ENCODE data around the gene MED7.

The MED7 gene

DNA sequence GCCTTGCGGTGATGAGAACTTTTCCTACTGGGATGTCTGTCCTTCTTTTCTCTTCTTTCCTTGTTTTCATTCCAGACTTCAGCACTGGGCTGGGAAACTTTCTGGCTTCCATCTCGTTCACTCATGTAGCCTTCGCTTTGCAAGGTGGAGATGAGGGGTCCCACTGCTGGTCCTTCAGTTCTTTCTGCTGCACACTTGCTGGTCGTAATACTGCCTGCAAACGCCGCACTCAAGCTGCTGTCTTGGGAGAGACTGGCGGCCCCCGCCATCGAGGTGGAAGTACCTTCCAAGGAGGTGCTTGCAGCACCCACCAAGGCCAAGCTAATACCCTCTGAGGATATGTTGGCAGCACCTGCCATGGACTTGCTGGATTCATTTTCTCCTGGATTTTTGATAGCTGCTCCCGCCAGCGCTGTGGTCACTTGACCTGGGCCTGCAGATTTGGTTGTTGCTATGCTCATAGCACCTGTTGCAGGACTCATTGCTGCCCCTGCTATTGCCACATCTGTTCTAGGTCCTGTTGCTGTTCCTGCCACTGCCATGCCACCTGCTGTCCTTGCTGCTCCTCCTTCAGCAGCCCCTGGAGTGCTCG, 20.4 kb upstream of the MED7 start:
- DNase-seq = no peak

DNA sequence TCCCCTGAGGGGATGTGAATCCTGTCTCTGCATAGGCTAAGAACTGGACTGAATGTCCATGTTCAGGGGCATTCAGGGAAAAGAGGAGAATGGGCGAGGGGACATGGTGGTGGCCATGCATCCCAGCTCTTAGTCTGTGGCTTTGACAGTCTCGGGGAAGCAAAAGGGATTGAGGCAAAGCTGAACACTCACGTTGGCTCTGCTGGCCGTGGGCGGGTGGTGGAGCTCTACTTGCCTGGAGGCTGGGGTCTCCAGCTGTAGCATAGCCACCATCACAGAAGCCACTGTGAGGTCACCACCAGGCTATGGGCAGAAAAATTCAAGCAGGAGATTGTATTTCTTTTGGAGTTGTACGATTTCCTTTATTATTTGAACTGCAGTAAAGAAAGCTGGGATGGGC, 19.3 kb upstream of the MED7 start:
- DNase-seq = no peak

DNA sequence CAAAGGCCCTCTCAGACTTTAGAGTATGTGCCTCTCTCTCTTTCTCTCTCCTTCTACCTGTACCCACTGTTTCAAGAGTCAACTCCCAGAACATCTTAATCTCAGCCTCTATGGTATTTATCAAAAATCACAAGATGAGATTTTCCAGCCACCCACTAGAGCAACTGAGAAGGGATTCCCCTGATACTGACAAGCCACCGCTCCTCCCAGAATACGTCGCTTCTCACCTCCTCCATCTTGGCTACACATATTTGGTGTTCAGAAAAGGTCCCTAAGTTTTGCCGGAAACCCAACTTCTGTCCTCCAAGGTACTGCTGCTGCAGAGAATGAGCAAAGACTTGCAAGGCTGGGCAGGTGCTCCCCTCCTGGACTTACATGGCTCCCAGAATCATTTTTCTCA, 17.3 kb upstream of the MED7 start:
- DNase-seq = no peak

DNA sequence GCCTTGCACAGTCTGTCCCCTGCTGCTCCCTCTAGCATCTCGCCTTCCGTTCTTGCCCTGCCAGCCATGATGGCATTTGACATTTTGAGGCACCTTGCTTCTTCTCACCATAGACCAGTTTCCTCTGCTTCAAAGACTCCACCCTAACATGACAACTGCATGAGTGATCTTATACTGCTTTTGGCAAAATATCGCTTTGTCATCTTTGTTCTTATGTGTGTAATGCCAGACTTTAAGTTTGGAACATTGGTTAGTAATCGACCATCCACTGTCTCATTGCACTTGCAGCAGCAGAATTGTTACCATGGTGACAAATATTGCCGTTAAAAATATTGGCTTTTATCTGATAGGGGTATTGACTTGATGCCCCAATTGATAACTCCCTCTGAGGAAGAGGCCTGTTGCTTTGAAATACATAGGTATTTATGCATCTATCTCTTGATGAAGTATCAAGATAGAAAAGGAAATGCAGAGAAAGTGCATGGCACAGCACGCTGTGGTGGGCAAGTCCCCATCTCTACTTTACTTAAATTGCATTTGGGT, 16.6 kb upstream of the MED7 start:
- DNase-seq = no peak

DNA sequence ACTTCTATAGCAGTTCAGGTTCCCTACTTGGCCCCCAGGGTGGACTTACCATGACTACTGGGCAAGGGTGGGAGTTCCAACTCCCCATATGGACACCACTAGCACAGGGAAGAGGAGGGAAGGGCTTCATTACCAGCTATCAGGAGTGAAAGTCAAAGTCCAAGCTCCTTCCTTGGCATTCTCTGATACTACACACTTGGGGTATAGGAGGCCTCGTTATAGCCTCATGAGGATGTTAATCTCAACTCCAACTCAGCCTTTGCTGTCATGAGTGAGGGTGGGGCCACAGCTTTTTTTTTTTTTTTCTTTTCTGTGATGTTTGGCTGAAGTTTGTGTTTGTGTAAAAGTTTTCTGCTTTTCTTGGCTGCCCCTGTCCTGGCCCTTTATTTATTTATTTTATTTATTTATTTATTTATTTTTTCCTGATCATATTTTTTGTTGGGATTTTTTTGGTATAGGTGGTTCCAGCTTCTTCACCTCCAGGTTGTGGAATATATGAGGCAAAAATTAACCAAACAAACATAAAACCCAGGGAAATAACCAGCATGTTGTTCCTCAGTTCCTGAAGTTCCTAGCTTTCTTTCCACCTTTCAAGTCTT, 14.7 kb upstream of the MED7 start:
- no peak for DNase-seq

DNA sequence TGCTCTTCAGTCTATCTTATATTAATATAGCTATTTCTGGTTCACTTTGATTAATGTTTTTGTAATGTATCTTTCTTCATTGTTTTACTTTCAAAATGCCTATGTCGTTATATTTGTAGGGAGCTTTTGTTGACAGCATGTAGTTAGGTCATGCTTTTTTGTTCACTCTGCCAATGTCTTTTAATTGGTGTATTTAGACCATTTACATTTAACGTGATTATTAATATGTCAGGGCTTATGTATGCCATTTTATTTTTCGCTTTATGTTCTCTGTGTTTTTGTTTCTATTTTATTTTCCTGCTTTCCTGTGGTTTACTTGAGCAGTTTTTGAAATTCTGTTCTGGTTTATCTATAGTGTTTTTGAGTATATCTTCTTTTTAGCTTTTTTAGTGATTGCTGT, 12.6 kb upstream of the MED7 start:
- DNase-seq = no peak

DNA sequence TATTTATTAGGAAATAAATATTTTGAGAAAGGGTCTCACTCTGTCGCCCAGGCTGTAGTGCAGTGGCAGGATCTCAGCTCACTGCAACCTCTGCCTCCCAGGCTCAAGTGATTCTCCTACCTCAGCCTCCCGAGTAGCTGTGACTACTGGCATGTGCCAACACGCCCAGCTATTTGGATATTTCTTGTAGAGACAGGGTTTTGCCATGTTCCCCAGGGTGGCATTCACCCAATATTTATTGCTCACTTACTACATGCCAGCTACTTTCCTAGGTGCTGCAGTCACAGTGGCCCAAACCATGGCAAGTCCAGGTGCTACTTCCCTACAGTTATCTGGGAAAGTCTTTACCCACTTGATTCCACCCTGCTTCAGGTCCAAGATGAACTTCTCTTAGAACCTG, 8.3 kb upstream of the MED7 start:
- DNase-seq = no peak

DNA sequence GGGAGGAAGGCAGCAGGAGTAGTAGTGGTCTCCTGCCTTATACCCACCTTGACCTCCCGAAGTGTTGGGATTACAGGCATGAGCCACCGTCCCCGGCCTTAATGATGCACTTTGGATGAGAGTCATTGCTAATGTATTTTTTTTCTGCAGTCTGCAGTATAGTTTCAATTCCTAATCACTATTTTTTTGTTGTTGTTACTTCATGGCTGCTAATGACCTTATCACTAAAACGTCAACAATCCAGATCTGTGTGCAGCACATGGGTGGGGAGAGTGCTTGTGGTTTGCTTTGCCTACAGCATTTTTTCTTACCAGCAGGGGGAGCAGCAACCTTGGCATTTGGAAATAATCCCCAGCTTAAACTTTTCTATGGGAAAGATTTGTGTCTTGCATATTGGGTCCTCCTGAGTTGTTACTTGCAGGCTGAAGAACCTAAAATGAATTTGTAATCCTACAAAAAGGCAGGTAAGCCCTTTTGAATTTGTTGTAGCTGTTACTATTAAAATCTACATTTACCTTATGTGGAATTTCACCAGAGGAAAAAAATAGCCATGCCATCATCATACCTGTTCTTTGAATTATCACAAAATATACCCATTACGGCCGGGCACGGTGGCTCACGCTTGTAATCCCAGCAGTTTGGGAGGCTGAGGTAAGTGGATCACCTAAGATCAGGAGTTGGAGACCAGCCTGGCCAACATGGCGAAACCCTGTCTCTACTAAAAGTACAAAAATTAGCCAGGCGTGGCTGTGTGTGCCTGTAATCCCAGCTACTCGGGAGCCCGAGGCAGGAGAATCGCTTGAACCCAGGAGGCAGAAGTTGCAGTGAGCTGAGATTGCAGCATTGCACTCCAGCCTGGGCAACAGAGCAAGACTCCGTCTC, 6.3 kb upstream of the MED7 start:
- DNase-seq = peak; percentile 45

DNA sequence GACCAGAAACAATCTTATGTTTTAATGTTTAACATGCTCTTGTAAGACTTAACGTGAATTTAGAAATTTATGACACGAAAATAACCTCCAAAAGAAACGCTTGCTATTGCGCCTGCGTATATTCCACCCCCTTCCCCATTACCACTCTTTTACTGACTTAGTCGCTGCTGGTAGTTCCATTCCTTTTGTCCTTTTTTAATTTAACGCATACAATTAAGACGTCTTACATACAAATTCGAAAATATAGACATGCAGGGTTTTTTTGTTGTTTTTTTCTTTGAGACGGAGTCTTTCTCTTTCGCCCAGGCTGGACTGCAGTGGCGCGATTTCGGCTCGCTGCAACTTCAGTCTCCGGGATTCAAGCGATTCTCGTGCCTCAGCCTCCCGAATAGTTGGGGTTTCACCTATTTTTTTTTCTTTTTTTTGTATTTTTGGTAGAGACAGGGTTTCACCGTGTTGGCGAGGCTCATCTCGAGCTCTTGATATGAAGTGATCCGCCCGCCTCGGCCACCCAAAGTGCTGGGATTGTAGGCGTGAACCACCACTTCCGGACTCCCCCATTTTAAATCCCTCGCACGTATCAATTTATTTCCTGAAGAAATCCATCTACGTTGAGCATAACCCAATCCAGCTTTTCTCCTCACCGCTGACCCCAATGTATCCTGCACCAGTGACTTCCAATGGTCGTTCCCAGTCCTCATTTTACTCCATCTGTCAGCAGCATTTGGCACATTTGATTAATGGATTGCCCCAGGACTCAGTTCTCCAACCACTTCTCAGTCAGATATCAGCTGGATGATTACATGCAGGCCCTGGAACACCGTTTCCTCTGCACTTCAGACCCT, 684 bp upstream of the MED7 start:
- DNase-seq = peak; percentile 71

DNA sequence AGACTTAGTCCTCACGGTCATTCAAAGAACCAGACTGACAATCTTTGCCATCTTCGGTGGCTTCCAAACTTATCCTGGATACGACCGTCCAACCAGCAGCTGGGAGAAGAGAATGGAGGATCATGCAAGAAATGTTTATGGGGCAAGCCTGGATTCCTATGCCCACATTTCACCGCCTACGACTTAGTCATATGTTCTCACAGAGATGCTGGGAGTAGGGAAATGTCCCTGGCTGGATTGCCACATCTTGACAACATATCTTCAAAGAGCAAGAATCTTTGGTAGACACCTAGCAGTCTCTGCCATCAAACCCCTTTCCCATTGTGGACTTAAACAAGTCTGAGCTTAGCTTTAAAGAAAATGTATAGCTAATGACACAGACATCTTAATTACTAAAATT, 5.0 kb downstream of the MED7 start:
- DNase-seq = no peak

DNA sequence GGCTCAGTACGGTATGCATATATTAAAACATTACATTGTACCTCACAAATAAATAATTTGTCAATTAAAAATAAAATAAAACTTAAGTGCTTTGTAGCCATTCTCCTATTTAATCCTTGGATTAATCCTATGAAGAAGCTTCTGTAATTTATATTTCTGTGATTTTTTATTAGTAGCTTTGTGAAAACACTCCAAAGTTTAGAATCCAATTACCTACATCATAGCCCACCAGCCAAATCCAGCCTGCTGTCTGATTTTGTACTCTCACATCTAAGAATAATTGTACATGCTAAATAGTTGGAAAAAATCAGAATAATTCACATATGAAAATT, 10.4 kb downstream of the MED7 start:
- no peak for DNase-seq

DNA sequence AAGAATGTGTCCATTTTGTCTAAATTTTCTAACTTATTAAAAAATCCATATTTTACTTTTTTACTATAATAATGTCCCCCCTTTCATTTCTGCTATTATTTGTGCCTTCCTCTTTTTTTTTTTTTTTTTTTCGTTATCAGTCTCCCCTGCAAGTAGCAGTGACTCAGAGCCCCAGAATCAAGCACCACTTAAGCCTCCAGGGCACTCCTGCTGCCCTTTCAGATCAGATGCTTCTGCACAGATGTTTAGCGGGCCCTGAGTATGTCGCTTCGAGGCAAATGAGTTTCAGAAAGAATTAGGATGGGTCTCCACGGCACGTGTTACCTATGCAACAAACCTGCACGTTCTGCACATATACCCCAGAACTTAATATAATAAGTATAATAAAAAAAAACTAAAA, 11.7 kb downstream of the MED7 start:
- no peak for DNase-seq

DNA sequence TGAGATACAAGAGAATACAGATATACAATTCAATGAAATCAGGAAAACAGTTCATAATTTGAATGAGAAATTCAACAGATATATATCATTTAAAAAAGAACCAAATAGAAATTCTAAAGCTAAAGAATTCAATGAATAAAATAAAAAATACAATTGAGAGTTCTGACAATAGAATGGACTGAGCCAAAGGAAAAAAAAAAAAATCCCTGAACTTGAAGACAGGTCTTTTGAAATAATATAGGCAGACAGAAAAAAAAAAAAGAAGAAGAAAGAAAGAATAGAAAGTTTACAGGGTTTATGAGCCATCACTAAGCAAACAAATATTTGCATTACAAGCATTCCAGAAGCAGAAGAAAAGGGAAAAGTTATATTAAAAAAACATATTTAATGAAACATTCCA, 21.0 kb downstream of the MED7 start:
- no peak for DNase-seq

DNA sequence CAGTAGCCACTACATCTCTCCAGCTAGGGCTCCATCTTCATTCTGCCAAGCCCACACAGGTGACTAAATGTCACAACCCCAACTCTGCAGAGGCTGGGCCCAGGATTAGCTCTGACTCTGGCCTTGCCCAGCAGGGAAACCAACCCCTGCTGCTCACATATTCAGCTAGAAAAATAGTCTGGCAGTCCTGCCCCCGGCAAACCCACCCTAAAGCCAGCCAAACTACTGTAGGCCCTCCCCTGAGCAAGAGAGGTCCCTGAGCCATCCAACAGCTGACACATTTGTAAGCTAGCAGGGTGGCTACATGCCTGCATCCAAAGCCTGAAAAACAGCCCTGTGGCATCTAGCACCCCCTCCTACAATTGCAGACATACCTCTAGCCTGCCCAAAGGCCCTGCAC, 22.6 kb downstream of the MED7 start:
- no peak for DNase-seq

DNA sequence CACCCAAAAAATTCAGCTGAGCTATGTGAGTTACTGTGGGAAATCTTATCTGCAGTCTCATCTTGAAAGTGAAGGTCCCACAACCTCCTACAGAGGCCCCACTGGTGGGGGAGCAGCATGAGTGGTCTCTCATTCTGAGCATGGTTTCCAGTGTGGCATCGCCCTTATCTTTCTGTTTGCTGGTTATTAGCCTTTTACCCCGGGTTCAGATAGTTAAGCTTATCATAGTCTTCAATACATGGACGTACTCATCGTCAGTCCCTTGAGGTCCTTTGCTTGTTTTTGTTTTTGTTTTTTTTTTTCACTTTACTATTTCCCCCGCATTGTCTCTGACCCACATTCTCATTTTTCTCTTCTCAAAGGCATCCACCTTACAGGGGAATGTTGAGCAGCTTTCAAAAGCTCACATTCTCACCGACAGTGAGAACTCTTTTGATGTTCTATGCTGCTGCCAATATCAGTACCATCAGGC, 26.1 kb downstream of the MED7 start:
- DNase-seq = no peak

DNA sequence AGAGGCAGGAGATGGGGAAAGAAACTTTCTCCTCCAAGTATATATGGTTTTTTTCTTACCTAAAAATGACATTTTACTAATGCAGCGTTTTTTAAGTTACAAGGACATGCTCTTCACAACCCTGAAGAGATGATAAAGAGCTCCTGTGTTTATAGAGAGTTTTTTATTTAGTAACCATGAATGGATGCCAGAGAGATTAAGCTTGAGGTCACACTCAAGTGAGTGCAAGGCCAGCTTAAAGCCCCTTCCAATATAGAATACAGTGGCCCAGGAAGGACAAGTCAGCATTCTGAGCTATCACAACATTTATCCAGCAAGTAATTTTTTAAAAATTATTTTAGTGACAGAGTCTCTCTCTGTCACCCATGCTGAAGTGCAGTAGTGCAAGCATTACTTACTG, 27.2 kb downstream of the MED7 start:
- no peak for DNase-seq

DNA sequence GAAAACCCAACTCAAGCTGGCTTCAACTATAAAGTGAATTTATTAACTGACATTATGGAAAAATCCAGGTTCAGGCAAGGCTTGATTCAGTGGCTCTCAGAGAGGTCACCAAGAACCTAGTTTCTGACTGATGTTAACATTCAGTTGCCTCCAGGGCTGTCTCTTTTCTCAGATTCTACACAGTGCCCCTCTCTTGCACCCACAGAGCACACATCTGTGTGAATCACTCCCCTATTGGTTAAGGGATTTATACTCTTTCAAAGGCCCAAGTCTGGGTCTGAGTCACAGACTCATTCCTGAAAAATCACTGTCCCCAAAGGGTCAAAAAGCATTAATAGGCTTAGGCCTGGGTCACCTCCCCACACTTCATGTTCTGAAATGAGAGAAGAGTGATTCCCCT, 27.7 kb downstream of the MED7 start:
- DNase-seq = no peak

DNA sequence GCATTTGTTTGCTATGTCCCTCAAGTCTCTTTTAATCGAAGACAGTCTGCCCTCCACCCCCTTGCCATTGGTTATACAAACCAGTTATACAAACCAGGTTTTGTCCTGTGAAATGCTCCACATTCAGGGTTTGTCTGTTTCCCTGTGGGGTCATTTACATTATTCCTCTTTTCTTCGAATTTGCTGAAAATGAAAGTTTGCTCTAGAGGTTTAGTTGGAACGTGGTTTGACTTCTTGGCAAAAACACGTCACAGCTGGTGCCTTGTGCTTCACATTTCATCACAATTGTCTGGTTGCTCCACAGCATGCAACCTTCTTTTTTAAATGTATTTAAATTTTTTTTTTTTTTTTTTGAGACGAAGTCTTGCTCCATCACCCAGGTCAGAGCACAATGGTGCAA, 29.7 kb downstream of the MED7 start:
- no peak for DNase-seq

DNA sequence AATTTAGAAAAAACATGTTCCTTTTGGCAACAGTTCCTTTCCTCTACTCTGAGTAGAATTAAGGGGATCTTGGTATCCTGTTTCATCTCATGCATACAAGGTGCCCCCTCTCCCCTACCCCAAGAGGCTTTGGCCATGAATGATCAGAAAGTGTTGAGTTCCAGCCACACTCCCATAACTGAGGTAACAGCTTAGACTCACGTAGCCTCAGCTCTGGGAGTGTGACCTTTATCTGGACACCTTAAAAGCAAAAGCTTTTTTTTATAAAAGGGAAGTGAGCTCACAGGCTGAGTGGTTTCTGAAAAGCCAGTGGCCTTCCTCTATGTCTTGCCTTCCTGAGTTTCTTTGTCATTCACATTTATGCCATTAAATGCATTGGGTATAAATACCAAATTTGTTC, 32.9 kb downstream of the MED7 start:
- DNase-seq = no peak

DNA sequence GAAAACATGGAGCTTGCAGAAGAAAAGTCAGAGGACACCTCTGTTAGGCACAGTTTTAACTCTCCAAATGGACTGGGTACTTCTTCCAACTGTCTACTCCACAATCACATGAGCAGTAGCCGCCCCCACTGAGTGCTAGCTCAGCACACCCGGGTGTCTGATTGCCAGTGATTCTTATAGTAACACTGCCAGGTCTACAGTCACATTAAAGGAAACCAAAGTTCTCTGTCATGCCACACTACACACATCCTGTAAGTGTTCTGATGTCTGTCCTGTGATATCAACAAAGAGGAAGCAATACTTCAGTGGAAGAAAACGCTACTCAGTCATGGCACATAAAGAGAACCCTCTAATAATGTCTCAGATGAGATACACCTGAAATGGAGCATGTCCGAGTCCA, 33.7 kb downstream of the MED7 start, which contains the start of gene HAVCR2:
HAVCR2 (minus strand) TSS at position 69 of the 400 bp plus-strand sequence; CDS start at position 8, 61 bp downstream.
- no peak for DNase-seq

DNA sequence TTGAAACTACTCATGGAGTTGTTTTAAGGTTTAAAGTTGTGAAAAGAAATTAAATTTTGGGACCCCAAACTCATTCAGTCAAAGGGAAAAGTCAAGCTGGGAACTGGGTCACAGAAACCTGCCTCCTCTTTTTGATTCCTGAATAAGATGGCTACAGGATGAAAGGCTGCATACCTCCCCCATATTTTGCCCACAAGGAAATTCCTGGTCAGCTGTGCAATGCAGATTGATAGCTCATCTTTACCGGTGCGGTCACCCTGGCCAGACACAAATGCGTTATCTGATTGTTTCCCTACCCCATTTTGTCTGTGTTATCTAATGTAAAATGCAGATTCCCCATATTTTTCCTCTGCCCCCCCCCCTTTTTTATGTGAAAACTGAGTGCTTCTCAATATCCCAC, 35.2 kb downstream of the MED7 start:
- DNase-seq = no peak

DNA sequence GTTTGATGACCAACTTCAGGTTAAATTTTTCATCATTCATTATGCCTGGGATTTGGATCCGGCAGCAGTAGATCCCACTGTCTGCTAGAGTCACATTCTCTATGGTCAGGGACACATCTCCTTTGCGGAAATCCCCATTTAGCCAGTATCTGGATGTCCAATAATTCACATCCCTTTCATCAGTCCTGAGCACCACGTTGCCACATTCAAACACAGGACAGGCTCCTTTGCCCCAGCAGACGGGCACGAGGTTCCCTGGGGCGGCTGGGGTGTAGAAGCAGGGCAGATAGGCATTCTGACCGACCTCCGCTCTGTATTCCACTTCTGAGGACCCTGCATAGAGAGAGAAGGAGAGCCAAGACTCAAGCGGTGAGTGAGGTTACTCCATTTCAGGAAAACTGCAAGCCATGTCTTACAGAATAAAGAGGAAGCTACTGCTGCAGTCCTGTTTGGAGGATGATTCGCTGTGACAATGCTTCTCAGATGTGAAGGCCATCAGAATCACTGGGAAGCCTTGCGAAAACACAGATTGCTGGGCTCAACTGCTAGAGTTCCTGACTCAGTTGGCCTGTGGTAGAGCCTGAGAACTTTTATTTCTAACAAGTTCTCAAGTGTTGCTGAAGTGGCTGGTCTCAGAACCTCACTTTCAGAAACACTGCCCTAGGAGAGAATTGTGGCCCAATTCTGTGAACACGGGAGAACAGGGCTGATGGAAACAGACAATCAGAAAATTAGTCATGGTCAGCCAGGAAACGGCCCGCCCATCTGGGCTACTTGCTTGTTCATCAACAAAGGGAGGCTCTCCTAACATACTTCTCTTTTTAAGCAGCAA, 35.8 kb downstream of the MED7 start:
- DNase-seq = no peak

Measured in NCI-H1694 (cell line).